Effector memory CD8-positive, alpha-beta T cell (primary cell): ENCODE data around the gene ZNF428.
"Not testable (repeated sequence)": the region's sequence is repeated elsewhere in the genome, so short reads cannot be mapped to it uniquely, and the experiment has no call there.

ENCODE experiments used
- ATAC-seq: fragments of 150-1000 bp; cut with Tn5 transposase; replicated peaks from 2 replicates; pipeline ENCODE4 v1.10.0; 2021; ENCODE audit warnings: mild to moderate bottlenecking, moderate library complexity
- DNase-seq, 3 experiments: peaks; one replicate each; pipeline ENCODE4 v3.0.0; 2021
- H3K27ac Mint-ChIP-seq, 2 donors: one replicate each; pipeline ENCODE4 v1.8.0; 2022; ENCODE audit warnings: mild to moderate bottlenecking in 2 of 2, mixed read lengths in 2 of 2, moderate library complexity in 2 of 2
- H3K27me3 Mint-ChIP-seq, 2 donors: one replicate each; pipeline ENCODE4 v1.8.0; 2022; ENCODE audit warnings: mixed read lengths in 2 of 2
- H3K36me3 Mint-ChIP-seq: one replicate; pipeline ENCODE4 v1.8.0; 2022; ENCODE audit warnings: mild to moderate bottlenecking, moderate library complexity, mixed read lengths; ENCODE audit not compliant: insufficient read depth
- H3K4me1 Mint-ChIP-seq, 2 donors: one replicate each; pipeline ENCODE4 v1.8.0; 2022; ENCODE audit warnings: low read depth in 2 of 2, mixed read lengths in 2 of 2
- H3K4me3 Mint-ChIP-seq, 2 donors: one replicate each; pipeline ENCODE4 v1.8.0; 2022; ENCODE audit warnings: mild to moderate bottlenecking in 2 of 2, mixed read lengths in 2 of 2, moderate library complexity in 2 of 2
- H3K9me3 Mint-ChIP-seq, 2 donors: one replicate each; pipeline ENCODE4 v1.8.0; 2022; ENCODE audit warnings: mixed read lengths in 2 of 2

ZNF428 gene

GRCh38 chr19:43651758-43652545 is 32.5 kb upstream of the ZNF428 start:
- Mint-ChIP-seq H3K36me3 (peaks cover 29% of the 10 kb centered on the region), H3K4me3 (no peak overlapping the region), H3K9me3 (no peaks in the 10 kb centered on the region), H3K4me1 (no peaks in the 10 kb centered on the region), H3K27me3 (no peaks in the 10 kb centered on the region), H3K27ac (no peak overlapping the region)
- ATAC-seq (peak; percentile 45), DNase-seq (peak in 1 of 3 experiments; percentile 26)

DNA sequence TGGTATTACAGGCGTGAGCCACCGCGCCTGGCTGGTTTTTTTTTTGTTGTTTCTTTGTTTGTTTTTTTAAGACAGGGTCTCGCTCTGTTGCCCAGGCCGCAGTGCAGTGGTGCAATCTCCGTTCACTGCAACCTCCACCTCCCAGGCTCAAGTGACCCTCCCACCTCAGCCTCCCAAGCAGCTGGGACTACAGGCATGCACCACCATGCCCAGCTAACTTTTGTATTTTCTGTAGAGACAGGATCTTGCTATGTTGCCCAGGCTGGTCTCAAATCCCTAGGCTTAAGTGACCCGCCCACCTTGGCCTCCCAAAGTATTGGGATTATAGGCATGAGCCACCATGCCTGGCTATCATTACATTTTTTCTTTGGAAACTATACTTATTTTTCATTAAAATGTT is 30.8 kb upstream of the ZNF428 start:
- ATAC-seq, H3K4me1 Mint-ChIP-seq, DNase-seq, H3K9me3 Mint-ChIP-seq, H3K4me3 Mint-ChIP-seq, H3K27me3 Mint-ChIP-seq, H3K27ac Mint-ChIP-seq: not testable (repeated sequence)
- peaks cover 23% of the 10 kb centered on the region for H3K36me3 Mint-ChIP-seq

GRCh38 chr19:43649514-43649913 is 30.1 kb upstream of the ZNF428 start:
- ATAC-seq, result no peak
- H3K4me3 Mint-ChIP-seq, result no peak overlapping the region
- no peaks in the 10 kb centered on the region for H3K9me3 Mint-ChIP-seq
- no peak overlapping the region for H3K27ac Mint-ChIP-seq
- DNase-seq, result no peak
- H3K27me3 Mint-ChIP-seq, result no peaks in the 10 kb centered on the region
- peaks cover 20% of the 10 kb centered on the region for H3K36me3 Mint-ChIP-seq
- no peaks in the 10 kb centered on the region for H3K4me1 Mint-ChIP-seq

GRCh38 chr19:43648633-43649032 is 29.2 kb upstream of the ZNF428 start:
- ATAC-seq, result no peak
- Mint-ChIP-seq H3K27me3 (no peaks in the 10 kb centered on the region), H3K36me3 (peaks cover 16% of the 10 kb centered on the region), H3K4me1 (no peaks in the 10 kb centered on the region), H3K27ac (peak overlapping the region in 1 of 2 donors; percentile 23), H3K4me3 (no peak overlapping the region), H3K9me3 (no peaks in the 10 kb centered on the region)
- no peak for DNase-seq

GRCh38 chr19:43644181-43644580 is 24.8 kb upstream of the ZNF428 start:
- ATAC-seq (no peak), DNase-seq (no peak)
- peaks cover 8% of the 10 kb centered on the region for H3K36me3 Mint-ChIP-seq
- peaks cover 19 to 22% of the 10 kb centered on the region in 2 donors for H3K27me3 Mint-ChIP-seq
- no peaks in the 10 kb centered on the region for H3K9me3 Mint-ChIP-seq
- peaks cover 2 to 7% of the 10 kb centered on the region in 2 donors for H3K4me1 Mint-ChIP-seq
- H3K27ac Mint-ChIP-seq, result no peak overlapping the region
- no peak overlapping the region for H3K4me3 Mint-ChIP-seq

DNA sequence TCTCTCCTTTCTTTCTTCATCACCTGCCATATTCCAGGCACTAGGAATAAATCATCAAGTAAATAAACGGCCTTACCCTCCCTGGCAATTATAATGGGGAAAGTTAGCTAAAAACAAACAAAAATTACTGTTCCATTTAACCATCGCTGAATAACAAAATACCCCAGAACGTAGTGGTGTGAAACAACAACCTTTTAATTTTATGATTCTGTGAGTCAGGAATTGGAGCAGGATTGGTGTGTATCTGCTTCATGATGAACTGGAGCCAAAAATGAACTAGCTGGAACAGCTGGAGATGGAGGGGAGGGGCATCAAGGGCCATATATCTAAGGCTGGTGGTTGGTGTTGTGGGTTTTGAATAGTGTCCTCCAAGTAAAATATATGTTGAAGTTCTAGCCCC is 23.9 kb upstream of the ZNF428 start:
- Mint-ChIP-seq H3K4me3 (no peak overlapping the region), H3K27me3 (peaks cover 27 to 31% of the 10 kb centered on the region in 2 donors), H3K27ac (no peak overlapping the region), H3K36me3 (peaks cover 9% of the 10 kb centered on the region), H3K4me1 (peaks cover 10 to 12% of the 10 kb centered on the region in 2 donors), H3K9me3 (no peaks in the 10 kb centered on the region)
- ATAC-seq, result no peak
- DNase-seq, result no peak

DNA sequence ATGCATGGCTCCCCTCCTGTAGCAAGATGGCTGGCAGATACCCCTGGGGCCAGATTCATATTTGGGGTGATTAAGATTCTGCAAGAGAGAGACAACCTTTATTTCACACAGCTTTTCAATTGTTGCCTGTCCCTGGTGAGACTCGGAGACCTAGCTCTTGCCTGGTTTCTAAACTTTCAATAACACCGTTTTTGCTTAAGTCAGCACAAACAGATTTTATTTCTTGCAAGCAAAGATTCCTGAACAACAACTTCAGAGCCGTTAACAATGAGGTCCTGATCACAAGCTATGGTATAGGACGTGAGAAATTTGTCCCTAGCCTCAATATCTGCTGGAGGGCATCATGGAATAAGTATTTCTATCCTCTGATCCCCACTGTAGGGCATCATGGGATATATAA is 23.1 kb upstream of the ZNF428 start:
- Mint-ChIP-seq H3K27ac (no peak overlapping the region), H3K9me3 (no peaks in the 10 kb centered on the region), H3K4me3 (no peak overlapping the region), H3K27me3 (peaks cover 35 to 39% of the 10 kb centered on the region in 2 donors), H3K4me1 (peaks cover 10 to 12% of the 10 kb centered on the region in 2 donors), H3K36me3 (peaks cover 9% of the 10 kb centered on the region)
- DNase-seq (no peak), ATAC-seq (no peak)

GRCh38 chr19:43641333-43641732 is 21.9 kb upstream of the ZNF428 start:
- ATAC-seq, result no peak
- Mint-ChIP-seq H3K27ac (peak overlapping the region in 1 of 2 donors; percentile 3), H3K36me3 (peaks cover 3% of the 10 kb centered on the region), H3K27me3 (peaks cover 42 to 51% of the 10 kb centered on the region in 2 donors), H3K9me3 (no peaks in the 10 kb centered on the region), H3K4me1 (peaks cover 10 to 12% of the 10 kb centered on the region in 2 donors), H3K4me3 (peak overlapping the region; percentile 67 to 75)
- DNase-seq, result no peak

DNA sequence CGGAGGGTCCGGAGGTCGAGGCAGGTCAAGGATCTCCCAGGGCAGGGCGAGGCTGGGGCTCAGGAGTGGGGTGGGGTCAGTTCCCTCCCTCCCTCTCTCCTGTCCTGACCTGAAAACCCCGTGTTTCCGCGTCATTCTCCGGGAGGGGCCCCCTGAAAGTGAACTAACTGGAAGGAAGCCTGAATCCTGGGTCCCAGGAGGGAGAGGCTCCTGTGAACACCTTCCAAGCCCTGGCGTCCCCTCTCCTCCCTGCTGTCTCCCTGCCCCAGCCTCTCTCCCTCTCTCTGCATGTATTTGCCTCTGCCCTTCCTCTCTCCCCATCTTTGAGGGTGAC is 21.0 kb upstream of the ZNF428 start:
- Mint-ChIP-seq H3K4me1 (peaks cover 10 to 12% of the 10 kb centered on the region in 2 donors), H3K4me3 (peak overlapping the region; percentile 67 to 75), H3K27ac (no peak overlapping the region), H3K9me3 (no peaks in the 10 kb centered on the region), H3K36me3 (peaks cover 3% of the 10 kb centered on the region), H3K27me3 (peaks cover 43 to 60% of the 10 kb centered on the region in 2 donors)
- DNase-seq (no peak), ATAC-seq (no peak)

DNA sequence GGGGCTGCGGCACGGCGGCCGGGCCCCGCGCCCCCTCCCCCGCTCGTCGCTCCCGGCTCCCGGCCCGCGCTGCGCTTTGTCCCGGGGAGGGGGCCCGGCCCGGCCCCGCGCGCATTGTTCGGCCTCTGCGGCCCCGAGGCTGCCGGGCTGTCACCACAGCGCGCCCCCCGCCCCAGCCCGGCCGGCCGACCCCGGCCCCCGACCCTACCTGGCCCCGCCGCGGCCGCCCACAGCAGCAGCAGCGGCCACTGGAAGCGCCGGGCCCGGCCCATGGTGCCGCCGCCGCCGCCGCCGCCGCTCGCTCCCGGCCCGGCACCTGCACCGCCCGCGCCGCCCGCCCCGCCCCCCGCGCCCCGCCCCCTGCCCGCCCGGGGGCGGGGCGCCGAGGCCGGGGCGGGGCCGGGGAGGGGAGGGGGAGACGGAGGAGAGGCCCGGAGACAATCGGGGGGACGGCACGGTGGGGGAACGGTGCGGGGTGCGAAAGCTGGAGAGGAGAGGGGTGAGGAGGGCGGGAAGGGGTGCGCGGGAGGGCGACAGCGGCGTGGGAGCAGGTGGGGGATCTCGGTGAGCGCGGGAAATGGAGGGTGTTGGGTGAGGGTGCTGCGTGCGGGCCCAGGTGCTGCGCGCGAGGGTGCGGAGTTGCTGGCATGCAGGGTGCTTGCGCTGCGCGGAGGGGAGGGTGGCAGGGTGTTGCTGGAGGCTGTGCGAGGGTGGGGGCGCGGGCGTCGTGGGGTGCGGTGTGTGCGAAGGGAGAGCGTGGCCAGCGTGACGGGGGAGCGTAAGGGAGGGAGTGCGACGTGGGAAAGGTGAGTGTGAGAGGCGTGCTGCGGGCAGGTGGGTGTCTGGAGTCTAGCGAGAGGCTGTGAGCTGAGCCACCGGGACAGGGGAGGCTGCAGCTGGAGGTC is 20.3 kb upstream of the ZNF428 start, which contains the start of gene CADM4:
Gene CADM4, minus strand, starts transcription at position 332 of the 905 bp plus-strand sequence. Its CDS starts 60 bp downstream, at position 272.
- peak within 1 kb of the TSS; percentile 80 to 84 for H3K4me3 Mint-ChIP-seq
- H3K9me3 Mint-ChIP-seq, result no peaks in the 10 kb centered on the region
- H3K4me1 Mint-ChIP-seq, result peaks cover 12 to 14% of the 10 kb centered on the region in 2 donors
- peaks cover 48 to 66% of the 10 kb centered on the region in 2 donors for H3K27me3 Mint-ChIP-seq
- DNase-seq (peak; percentile 28 to 42 (median 37)), ATAC-seq (peak; percentile 85)
- H3K36me3 Mint-ChIP-seq, result peaks cover 3% of the 10 kb centered on the region
- H3K27ac Mint-ChIP-seq, result no peak within 1 kb of the TSS

DNA sequence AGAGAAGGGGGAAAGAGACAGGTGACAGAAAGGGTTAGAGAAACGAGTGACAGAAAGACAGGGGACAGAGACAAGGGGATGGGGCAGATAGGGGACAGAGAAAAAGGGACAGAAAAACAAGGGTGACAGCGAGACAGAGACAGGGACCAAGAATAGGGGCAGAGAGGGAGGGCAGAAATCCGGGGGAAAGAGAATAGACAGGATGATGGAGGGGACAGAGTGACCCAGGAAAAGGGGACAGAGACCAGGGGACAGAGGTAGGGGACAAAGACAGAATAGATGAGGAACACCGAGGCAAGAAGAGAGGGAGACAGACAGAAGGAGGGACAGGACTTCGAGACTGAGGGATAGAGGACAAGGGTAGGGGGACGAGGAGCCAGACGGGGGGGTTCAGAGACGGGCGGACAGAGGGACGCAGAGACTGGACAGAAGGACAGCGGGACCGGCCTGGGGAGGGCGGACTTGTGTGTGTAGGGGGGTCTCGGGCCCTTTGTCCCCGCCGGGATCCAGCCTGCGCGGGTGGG is 19.6 kb upstream of the ZNF428 start:
- Mint-ChIP-seq H3K36me3 (peaks cover 3% of the 10 kb centered on the region), H3K9me3 (no peaks in the 10 kb centered on the region), H3K4me1 (peaks cover 12 to 14% of the 10 kb centered on the region in 2 donors), H3K27ac (no peak overlapping the region), H3K4me3 (peak overlapping the region; percentile 80 to 84), H3K27me3 (peaks cover 48 to 68% of the 10 kb centered on the region in 2 donors)
- ATAC-seq (no peak), DNase-seq (no peak)

- no peak for ATAC-seq
- no peak for DNase-seq
- Mint-ChIP-seq H3K27ac (no peak overlapping the region), H3K36me3 (peaks cover 3% of the 10 kb centered on the region), H3K9me3 (no peaks in the 10 kb centered on the region), H3K27me3 (peaks cover 50 to 74% of the 10 kb centered on the region in 2 donors), H3K4me1 (peaks cover 12 to 14% of the 10 kb centered on the region in 2 donors), H3K4me3 (peak overlapping the region; percentile 80 to 84)
These were observed 19.0 kb upstream of the ZNF428 start for GRCh38 chr19:43638214-43638994.
